Left forelimb (tissue), 1 donor: ENCODE measurements around the gene ANKK1.

Experiments
- DNase-seq: peaks from one replicate; pipeline ENCODE4 v3.0.0-alpha.2; 2018; ENCODE audit warnings: low spot score

Gene ANKK1, protein sequence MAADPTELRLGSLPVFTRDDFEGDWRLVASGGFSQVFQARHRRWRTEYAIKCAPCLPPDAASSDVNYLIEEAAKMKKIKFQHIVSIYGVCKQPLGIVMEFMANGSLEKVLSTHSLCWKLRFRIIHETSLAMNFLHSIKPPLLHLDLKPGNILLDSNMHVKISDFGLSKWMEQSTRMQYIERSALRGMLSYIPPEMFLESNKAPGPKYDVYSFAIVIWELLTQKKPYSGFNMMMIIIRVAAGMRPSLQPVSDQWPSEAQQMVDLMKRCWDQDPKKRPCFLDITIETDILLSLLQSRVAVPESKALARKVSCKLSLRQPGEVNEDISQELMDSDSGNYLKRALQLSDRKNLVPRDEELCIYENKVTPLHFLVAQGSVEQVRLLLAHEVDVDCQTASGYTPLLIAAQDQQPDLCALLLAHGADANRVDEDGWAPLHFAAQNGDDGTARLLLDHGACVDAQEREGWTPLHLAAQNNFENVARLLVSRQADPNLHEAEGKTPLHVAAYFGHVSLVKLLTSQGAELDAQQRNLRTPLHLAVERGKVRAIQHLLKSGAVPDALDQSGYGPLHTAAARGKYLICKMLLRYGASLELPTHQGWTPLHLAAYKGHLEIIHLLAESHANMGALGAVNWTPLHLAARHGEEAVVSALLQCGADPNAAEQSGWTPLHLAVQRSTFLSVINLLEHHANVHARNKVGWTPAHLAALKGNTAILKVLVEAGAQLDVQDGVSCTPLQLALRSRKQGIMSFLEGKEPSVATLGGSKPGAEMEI

GRCh38 chr11:113387605-113388211, at the start of gene ANKK1:
ANKK1 (plus strand) TSS chr11:113387779; CDS start chr11:113387885, 106 bp downstream.
- DNase-seq, result no peak

GRCh38 chr11:113338730-113339129, 48.8 kb upstream of the ANKK1 start:
- no peak for DNase-seq

- no peak for DNase-seq
Observed at GRCh38 chr11:113339929-113340589, 47.5 kb upstream of the ANKK1 start.

DNA sequence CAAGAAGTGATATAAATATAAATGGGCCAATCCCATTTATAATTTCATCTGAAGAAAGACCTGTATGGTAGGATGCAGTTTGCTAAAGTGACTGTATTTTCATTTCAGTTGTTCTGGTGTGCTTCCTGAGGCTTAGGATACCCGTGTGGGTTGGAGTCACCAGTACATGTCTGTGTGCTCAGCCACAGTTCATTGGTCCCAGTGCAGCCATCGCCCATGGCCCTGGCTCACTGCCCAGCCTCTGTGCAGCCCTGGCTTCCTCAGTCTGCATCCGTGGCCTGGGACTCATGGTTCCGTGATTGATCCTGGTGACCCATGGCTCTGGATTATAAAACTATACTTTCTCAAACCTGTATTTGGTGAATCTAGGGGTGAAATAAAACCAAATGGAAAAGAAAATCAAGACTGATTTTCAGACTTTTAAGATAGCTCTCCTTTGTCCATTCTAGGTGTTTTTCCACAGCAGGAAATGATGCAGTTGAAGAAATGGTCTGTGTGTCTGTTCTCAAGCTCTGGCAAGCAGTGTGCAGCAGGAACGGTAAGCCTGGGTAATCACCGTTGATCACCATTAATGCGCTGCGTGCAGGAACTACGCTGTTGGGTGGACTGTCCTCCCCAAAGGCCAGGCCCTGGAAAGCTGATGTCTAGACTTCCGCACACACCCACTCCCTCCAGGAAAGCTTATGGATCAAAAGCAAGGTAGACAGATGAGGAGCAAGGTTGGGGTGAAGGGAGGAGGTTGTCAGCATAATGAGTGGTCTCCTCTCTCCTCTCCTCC, 46.0 kb upstream of the ANKK1 start:
- no peak for DNase-seq

DNA sequence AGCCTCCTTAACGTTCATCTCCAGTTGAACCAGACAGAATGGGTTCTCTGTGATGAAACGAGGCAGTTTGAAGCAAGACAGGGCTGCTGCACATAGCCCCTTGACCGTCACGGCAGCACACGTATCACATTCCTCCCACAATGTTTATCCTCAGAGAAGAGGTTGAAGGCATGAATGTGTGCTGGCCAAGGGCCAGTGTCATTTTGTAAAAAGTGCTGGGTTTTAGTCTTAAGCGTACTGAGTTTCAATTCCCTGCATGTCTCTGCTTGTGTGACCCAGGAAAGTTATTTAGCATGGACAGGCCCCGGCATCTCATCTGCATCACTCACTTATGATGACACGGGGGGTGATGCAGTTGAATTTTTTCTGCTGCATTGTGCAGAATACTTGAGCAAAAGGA, 41.6 kb upstream of the ANKK1 start:
- DNase-seq, result no peak

DNA sequence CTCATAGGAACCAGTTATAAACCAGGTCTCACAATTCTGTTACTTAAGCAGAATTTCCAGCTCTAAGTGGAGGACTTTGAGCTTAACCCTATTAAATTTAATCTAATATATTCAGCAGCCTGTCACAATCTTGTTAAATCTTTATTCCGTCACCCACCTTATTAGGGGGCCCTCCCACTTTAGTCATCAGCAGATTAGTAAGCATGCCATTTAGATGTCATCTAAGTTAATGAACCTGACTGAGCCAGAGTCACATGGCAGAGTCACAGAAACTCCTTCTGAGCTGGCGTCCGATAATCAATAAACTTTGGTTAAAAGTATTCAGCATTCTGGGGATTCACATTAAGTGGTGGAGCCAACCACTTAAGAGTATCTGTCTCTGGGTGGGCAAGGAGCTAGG, 38.1 kb upstream of the ANKK1 start:
- DNase-seq, result no peak

DNA sequence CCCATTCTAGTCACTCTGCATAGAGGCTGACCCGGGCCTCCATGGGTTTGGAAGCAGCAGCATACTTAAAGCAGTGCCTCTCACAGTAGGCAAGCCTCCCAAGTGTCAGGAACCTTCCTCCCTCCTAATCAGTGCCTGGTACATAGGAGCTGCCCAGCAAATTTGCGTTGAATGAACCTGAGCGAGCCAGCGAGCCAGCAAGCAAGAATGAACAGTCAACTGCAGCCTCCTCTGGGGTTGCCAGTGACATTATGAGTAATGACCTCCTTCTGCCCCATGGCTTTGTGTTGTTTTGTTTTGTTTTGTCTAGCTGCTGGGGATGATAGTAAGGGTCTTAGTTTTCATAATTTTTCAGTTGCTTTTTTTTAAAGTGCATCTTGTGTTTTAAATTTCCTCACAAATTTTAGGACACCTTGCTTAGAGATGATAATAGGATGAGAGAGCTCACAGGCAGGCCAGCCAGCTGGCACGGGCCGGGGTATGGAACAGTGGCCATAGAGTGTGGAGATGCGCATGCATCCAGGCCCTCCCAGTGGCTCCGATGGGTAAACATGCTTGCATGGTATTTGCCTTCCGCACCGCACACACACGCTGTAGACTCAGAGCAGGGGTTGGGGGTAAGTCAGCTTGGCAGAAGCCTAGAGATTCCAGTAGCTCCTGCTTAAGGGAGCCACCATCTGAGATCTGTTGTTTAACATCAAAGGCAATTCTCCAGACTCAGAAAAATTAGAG, 37.1 kb upstream of the ANKK1 start:
- no peak for DNase-seq

DNA sequence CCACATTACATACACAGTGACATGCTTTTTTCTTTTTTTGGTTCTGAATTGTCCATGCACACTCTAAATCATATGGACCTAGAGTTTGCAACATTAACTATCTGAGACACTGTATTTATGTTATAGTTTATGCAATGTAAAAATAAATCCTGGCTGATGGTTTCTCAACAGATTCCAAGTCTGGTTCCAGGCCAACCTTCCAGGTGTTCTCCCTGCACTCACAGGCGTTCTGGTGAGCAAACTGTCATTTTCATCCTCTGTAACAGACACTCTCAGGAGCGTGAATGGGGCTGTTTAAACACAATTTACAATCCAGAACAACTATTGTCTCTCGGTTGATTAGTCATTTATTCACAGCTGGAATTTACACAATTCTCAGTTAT, 36.5 kb upstream of the ANKK1 start:
- DNase-seq, result no peak

DNA sequence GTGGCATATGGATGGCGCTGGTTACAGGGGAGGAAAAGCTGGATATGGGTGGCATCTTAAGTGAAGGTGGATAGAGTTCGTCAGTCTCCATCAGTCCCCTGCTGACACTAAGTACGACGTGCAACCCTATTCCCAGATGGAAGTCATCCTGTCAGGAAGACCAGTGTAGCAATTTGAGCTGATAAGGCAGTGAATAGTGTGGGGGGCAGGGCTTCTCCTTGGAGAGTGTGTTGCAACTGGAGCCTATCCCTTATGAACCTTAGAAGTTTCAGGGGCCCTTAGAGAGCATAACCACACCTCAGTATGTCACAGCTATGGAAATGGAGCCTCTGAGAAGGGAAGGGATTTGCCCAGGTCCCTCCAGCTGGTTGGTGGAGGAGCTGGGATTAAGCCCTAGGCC, 36.1 kb upstream of the ANKK1 start:
- DNase-seq, result no peak

DNA sequence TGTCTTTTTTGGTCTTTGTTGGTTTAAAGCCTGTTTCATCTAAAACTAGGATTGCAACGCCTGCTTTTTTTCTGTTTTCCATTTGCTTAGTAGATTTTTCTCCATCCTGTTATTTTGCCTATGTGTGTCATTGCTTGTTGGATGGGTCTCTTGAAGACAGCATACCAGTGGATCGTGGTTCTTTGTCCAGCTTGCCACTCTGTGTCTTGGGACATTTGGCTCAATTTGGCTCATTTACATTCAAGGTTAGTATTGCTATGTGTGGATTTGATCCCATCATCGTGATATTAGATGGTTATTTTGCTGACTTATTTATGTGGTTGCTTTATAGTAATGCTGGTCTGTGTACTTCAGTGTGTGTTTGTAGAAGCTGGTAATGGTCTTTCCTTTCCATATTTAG, 31.4 kb upstream of the ANKK1 start:
- no peak for DNase-seq

- no peak for DNase-seq
Observed at GRCh38 chr11:113363406-113363805, 24.2 kb upstream of the ANKK1 start.

DNA sequence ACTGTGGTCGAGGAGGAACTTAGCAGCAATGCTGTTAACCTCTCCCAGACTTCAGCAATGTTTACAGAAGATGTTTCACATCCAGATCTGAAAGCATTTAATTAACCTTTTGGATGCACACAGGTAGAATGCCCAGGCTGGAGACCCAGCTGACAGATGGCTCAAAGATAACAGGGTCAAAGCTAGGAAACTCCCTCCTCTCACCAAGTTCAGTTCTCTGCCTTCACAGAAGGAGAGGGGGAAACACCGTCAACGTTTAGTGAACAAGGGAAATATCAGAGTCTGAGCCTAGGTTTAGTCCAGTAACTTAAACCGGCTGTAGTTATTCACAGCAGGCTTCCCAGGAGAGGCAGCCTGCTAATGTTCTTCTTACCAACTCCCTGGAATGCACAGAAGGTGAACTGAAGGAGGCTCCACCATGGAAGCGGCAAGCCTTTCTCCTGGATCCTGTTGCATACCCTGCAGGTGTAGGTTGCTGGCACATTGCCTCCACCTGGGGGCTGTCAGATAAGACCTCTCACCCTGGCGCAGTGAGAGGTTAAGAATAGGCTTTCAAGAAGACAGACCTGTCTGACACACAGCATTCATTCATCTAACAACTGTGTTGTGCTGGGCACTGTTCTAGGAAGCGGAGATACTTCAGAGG, 23.5 kb upstream of the ANKK1 start:
- DNase-seq, result no peak

DNA sequence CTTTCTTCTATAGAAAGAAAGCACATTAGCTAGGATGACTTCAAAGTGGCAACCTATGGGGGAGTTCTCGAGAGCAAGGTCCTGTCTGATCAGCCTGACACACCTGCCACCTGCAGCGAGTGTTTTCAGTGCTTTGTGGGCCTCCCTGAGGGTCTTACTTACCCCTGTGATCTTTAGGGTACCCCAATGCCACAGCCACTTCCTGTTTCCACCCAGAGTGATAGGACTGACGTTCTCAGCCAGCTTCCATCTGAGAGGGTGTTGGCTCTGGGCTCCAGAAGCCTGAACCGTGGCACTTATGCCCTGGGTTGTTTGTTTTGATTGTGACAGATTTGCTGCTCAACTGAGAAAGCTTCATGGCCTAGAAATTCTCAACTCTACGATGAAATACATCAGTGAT, 21.7 kb upstream of the ANKK1 start:
- no peak for DNase-seq

- no peak for DNase-seq
Observed at GRCh38 chr11:113369411-113369810, 18.2 kb upstream of the ANKK1 start.

- DNase-seq, result no peak
Observed at GRCh38 chr11:113370634-113371033, 16.9 kb upstream of the ANKK1 start.

DNA sequence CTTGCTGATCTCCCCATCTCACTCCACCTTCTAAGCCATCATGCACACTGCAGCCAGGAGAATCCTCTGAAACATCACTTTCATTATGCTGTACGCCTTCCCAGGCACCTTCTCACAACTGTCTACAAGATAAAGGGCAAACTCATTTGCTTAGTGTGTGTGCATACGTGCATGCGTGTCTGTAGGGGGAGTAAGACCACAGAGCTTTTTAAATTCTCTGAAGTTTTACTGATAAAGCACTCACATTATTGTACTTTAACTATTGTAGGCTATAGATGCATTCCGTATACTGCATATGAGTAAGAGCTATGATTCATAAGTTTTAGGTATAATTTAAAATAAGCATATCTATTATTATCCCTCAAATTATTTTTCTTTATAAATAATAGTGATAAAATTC, 15.3 kb upstream of the ANKK1 start:
- DNase-seq, result no peak

GRCh38 chr11:113373306-113373705, 14.3 kb upstream of the ANKK1 start:
- no peak for DNase-seq

- no peak for DNase-seq
Observed at GRCh38 chr11:113373981-113374560, 13.5 kb upstream of the ANKK1 start.

DNA sequence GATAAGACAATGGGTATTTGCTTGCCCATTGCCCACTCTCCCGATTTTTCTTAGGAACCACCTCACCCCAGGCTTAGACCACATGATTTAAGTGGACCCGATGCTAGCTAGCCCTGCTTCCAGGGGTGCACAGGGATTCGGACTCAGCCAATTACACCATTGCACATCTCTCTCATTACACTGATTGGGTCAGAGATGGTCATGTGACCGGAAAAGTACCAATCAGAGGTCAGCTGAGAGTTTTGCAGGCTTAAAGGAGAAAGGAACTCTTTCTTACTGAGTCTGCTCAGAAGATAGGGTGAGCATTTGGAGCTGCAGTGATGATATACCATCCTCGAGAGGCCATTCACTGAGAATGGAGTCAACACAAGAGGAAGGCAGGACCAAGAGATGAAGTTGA, 12.2 kb upstream of the ANKK1 start:
- DNase-seq, result no peak

- no peak for DNase-seq
Observed at GRCh38 chr11:113376156-113376555, 11.4 kb upstream of the ANKK1 start.
